ENCODE results near the gene PSRC1. TPM values are rescaled to one million over a fixed set of nuclear protein-coding genes. Genes with fewer than 3 reads are reported as not detected.

Gene PSRC1
- total RNA-seq, 1 experiment from 2014 or later, result 68.4 TPM

- POLR2A ChIA-PET, result no interaction called here
- H3K4me1 Mint-ChIP-seq, result peaks cover 43% of the 10 kb centered on the region
- no peak for ATAC-seq
Observed at GRCh38 chr1:109256971-109257681, 25.8 kb downstream of the PSRC1 start.

DNA sequence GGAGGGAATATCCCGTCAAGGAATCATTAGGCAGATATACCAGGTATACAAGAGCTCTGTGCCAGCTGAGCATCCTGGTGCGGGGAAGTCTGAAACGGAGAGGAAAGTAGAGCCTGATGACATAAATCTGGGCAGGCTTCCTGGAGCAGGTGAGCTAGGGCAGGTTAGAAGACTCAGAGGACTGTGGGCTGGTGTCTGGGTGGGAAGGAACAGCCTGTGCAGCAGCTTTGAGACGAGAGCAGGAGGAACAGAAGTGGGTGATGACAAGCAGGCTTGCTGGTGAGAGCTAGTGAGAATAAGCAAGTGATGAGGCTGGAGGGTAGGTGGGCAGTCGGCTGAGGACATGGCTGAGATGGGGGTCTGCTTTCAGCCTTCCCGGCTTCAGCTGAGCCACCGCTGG is 26.9 kb downstream of the PSRC1 start:
- H3K27ac Mint-ChIP-seq, result peak overlapping the region; percentile 80
- peaks cover 43% of the 10 kb centered on the region for H3K4me1 Mint-ChIP-seq
- CTCF ChIA-PET, result interaction anchor here (0.9 to 6.0 kb wide), 7 partner anchors 16 to 277 kb away, joined by 4 to 109 read pairs (median 5); partner anchors contain the start of gene SORT1
- ATAC-seq (no peak), DNase-seq (ENCODE audit: low spot score) (no peak)
- H3K9me3 Mint-ChIP-seq, result peaks cover 8% of the 10 kb centered on the region; the same call in 1 of the 2 replicates
- peaks cover 5% of the 10 kb centered on the region for H3K27me3 Mint-ChIP-seq (ENCODE audit: low read depth)
- H3K4me3 Mint-ChIP-seq, result no peak overlapping the region
- peaks cover 13% of the 10 kb centered on the region for H3K36me3 Mint-ChIP-seq
- POLR2A ChIA-PET, result interaction anchor here (0.5 kb wide), 1 partner anchor 293 kb away, joined by 4 read pairs; the partner anchor contains the start of gene CLCC1
- TF ChIP-seq, protein P1, sequence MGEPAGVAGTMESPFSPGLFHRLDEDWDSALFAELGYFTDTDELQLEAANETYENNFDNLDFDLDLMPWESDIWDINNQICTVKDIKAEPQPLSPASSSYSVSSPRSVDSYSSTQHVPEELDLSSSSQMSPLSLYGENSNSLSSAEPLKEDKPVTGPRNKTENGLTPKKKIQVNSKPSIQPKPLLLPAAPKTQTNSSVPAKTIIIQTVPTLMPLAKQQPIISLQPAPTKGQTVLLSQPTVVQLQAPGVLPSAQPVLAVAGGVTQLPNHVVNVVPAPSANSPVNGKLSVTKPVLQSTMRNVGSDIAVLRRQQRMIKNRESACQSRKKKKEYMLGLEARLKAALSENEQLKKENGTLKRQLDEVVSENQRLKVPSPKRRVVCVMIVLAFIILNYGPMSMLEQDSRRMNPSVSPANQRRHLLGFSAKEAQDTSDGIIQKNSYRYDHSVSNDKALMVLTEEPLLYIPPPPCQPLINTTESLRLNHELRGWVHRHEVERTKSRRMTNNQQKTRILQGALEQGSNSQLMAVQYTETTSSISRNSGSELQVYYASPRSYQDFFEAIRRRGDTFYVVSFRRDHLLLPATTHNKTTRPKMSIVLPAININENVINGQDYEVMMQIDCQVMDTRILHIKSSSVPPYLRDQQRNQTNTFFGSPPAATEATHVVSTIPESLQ (CRISPR knock-in tag; IDR thresholded peaks at IDR 0.05), result no peak
- TF ChIP-seq, protein P2, sequence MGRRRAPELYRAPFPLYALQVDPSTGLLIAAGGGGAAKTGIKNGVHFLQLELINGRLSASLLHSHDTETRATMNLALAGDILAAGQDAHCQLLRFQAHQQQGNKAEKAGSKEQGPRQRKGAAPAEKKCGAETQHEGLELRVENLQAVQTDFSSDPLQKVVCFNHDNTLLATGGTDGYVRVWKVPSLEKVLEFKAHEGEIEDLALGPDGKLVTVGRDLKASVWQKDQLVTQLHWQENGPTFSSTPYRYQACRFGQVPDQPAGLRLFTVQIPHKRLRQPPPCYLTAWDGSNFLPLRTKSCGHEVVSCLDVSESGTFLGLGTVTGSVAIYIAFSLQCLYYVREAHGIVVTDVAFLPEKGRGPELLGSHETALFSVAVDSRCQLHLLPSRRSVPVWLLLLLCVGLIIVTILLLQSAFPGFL (CRISPR knock-in tag; IDR thresholded peaks at IDR 0.05; ENCODE audit: borderline replicate concordance), result no peak
- TF ChIP-seq GRHL2 (CRISPR knock-in tag; IDR thresholded peaks at IDR 0.05; ENCODE audit: insufficient replicate concordance, severe bottlenecking) (no peak), CREB1 (CRISPR knock-in tag; IDR thresholded peaks at IDR 0.05) (no peak), ARID4B (CRISPR knock-in tag; IDR thresholded peaks at IDR 0.05; ENCODE audit: borderline replicate concordance) (no peak)
- TF ChIP-seq, protein P3, sequence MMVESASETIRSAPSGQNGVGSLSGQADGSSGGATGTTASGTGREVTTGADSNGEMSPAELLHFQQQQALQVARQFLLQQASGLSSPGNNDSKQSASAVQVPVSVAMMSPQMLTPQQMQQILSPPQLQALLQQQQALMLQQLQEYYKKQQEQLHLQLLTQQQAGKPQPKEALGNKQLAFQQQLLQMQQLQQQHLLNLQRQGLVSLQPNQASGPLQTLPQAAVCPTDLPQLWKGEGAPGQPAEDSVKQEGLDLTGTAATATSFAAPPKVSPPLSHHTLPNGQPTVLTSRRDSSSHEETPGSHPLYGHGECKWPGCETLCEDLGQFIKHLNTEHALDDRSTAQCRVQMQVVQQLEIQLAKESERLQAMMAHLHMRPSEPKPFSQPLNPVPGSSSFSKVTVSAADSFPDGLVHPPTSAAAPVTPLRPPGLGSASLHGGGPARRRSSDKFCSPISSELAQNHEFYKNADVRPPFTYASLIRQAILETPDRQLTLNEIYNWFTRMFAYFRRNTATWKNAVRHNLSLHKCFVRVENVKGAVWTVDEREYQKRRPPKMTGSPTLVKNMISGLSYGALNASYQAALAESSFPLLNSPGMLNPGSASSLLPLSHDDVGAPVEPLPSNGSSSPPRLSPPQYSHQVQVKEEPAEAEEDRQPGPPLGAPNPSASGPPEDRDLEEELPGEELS (CRISPR knock-in tag; IDR thresholded peaks at IDR 0.05), result no peak

More at GRCh38 chr1:109256971-109257681, 25.8 kb downstream of the PSRC1 start:
- CTCF ChIA-PET, result interaction anchor here (1.1 to 6.0 kb wide), 3 partner anchors 17 to 64 kb away, joined by 4 to 109 read pairs (median 46); no protein-coding TSS in a partner anchor
- TF ChIP-seq USF2 (CRISPR knock-in tag; IDR thresholded peaks at IDR 0.05) (no peak), PRRX2 (CRISPR knock-in tag; IDR thresholded peaks at IDR 0.05) (no peak), IRF2 (CRISPR knock-in tag; IDR thresholded peaks at IDR 0.05; ENCODE audit: borderline replicate concordance, low read depth) (no peak), GTF2I (CRISPR knock-in tag; conservative IDR thresholded peaks at IDR 0.05) (no peak), MYBL2 (CRISPR knock-in tag; IDR thresholded peaks at IDR 0.05) (no peak), TP53 (CRISPR knock-in tag; IDR thresholded peaks at IDR 0.05) (no peak), ZNF671 (CRISPR knock-in tag; IDR thresholded peaks at IDR 0.05) (no peak), ETV6 (CRISPR knock-in tag; IDR thresholded peaks at IDR 0.05) (no peak), OVOL2 (CRISPR knock-in tag; IDR thresholded peaks at IDR 0.05; ENCODE audit: borderline replicate concordance) (no peak)
- TF ChIP-seq, protein P4, sequence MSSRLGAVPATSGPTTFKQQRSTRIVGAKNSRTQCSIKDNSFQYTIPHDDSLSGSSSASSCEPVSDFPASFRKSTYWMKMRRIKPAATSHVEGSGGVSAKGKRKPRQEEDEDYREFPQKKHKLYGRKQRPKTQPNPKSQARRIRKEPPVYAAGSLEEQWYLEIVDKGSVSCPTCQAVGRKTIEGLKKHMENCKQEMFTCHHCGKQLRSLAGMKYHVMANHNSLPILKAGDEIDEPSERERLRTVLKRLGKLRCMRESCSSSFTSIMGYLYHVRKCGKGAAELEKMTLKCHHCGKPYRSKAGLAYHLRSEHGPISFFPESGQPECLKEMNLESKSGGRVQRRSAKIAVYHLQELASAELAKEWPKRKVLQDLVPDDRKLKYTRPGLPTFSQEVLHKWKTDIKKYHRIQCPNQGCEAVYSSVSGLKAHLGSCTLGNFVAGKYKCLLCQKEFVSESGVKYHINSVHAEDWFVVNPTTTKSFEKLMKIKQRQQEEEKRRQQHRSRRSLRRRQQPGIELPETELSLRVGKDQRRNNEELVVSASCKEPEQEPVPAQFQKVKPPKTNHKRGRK (CRISPR knock-in tag; IDR thresholded peaks at IDR 0.05; ENCODE audit: borderline replicate concordance), result no peak
- TF ChIP-seq, protein P5, sequence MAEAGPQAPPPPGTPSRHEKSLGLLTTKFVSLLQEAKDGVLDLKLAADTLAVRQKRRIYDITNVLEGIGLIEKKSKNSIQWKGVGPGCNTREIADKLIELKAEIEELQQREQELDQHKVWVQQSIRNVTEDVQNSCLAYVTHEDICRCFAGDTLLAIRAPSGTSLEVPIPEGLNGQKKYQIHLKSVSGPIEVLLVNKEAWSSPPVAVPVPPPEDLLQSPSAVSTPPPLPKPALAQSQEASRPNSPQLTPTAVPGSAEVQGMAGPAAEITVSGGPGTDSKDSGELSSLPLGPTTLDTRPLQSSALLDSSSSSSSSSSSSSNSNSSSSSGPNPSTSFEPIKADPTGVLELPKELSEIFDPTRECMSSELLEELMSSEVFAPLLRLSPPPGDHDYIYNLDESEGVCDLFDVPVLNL (CRISPR knock-in tag; IDR thresholded peaks at IDR 0.05; ENCODE audit: borderline replicate concordance, low read depth), result no peak
- no peaks in the 10 kb centered on the region for H3K27me3 Mint-ChIP-seq (ENCODE audit: low read depth)
- DNase-seq (ENCODE audit: low spot score), result no peak
- no peak overlapping the region for H3K4me3 Mint-ChIP-seq
- peak overlapping the region; percentile 79; the same call in 1 of the 2 replicates for H3K27ac Mint-ChIP-seq
- H3K36me3 Mint-ChIP-seq, result peaks cover 5% of the 10 kb centered on the region
- 0 out of 2 replicates have a peak, but pooled peaks cover 4% of the 10 kb centered on the region for H3K9me3 Mint-ChIP-seq
